H9 (cell line): ENCODE data around the gene NIN. TPM values are rescaled to one million over a fixed set of nuclear protein-coding genes. Genes with fewer than 3 reads are reported as not detected.

Experiments
- DNase-seq: peaks from one replicate; pipeline ENCODE4 v3.0.0-alpha.2; 2017
- H2AFZ ChIP-seq: one replicate; pipeline ENCODE4 v1.6.1; 2013; ENCODE audit warnings: mild to moderate bottlenecking, low read length, control low read depth, moderate library complexity
- H2AK5ac ChIP-seq: 2 replicates; pipeline ENCODE4 v1.6.1; 2013; ENCODE audit warnings: low read length, control low read depth, mixed read lengths; ENCODE audit not compliant: insufficient read length
- H2BK120ac ChIP-seq: one replicate; pipeline ENCODE4 v1.6.1; 2013; ENCODE audit warnings: low read depth, mild to moderate bottlenecking, low read length, control low read depth, inconsistent platforms; ENCODE audit not compliant: poor library complexity, severe bottlenecking
- H2BK12ac ChIP-seq: 2 replicates; pipeline ENCODE4 v1.6.1; 2013; ENCODE audit warnings: low read length, control low read depth, mixed read lengths, low read depth; ENCODE audit not compliant: insufficient read length
- H2BK15ac ChIP-seq: 2 replicates; pipeline ENCODE4 v1.6.1; 2013; ENCODE audit warnings: low read depth, low read length, control low read depth
- H2BK20ac ChIP-seq: one replicate; pipeline ENCODE4 v1.6.1; 2013; ENCODE audit warnings: low read depth, mild to moderate bottlenecking, low read length, control low read depth, inconsistent platforms; ENCODE audit not compliant: poor library complexity, severe bottlenecking
- H2BK5ac ChIP-seq: 2 replicates; pipeline ENCODE4 v1.6.1; 2013; ENCODE audit warnings: low read length, control low read depth, mixed read lengths; ENCODE audit not compliant: insufficient read length
- H3K14ac ChIP-seq: 2 replicates; pipeline ENCODE4 v1.6.1; 2013; ENCODE audit warnings: low read length, control low read depth; ENCODE audit not compliant: insufficient read depth
- H3K18ac ChIP-seq: 2 replicates; pipeline ENCODE4 v1.6.1; 2013; ENCODE audit warnings: low read depth, mild to moderate bottlenecking, mixed read lengths, low read length, control low read depth; ENCODE audit not compliant: insufficient read length
- H3K23ac ChIP-seq: 2 replicates; pipeline ENCODE4 v1.6.1; 2013; ENCODE audit warnings: low read length, control low read depth, mixed read lengths, low read depth; ENCODE audit not compliant: insufficient read length
- H3K23me2 ChIP-seq: 2 replicates; pipeline ENCODE4 v1.6.1; 2013; ENCODE audit warnings: low read depth, mild to moderate bottlenecking, mixed read lengths, low read length, control low read depth; ENCODE audit not compliant: insufficient read length, poor library complexity, severe bottlenecking
- H3K27ac ChIP-seq: 2 replicates; pipeline ENCODE4 v1.5.1; 2013; ENCODE audit warnings: low read length, control low read depth, mixed read lengths, low read depth; ENCODE audit not compliant: insufficient read length
- H3K27me3 ChIP-seq: 2 replicates; pipeline ENCODE4 v1.6.1; 2013; ENCODE audit warnings: low read length, control low read depth, inconsistent platforms; ENCODE audit not compliant: insufficient read depth
- H3K4ac ChIP-seq: 2 replicates; pipeline ENCODE4 v1.6.1; 2013; ENCODE audit warnings: low read depth, mild to moderate bottlenecking, control low read depth, inconsistent platforms, low read length, moderate library complexity
- H3K4me1 ChIP-seq: 2 replicates; pipeline ENCODE4 v1.6.1; 2013; ENCODE audit warnings: low read length, control low read depth, inconsistent platforms; ENCODE audit not compliant: insufficient read depth
- H3K4me2 ChIP-seq: 2 replicates; pipeline ENCODE4 v1.6.1; 2013; ENCODE audit warnings: low read length, control low read depth, mixed read lengths; ENCODE audit not compliant: insufficient read length, insufficient read depth
- H3K56ac ChIP-seq: 2 replicates; pipeline ENCODE4 v1.6.1; 2013; ENCODE audit warnings: low read depth, mild to moderate bottlenecking, mixed read lengths, low read length, control low read depth; ENCODE audit not compliant: insufficient read length
- H3K79me1 ChIP-seq: 2 replicates; pipeline ENCODE4 v1.6.1; 2013; ENCODE audit warnings: low read depth, mild to moderate bottlenecking, moderate library complexity, low read length, control low read depth, inconsistent platforms; ENCODE audit not compliant: insufficient read depth, poor library complexity, severe bottlenecking
- H3K79me2 ChIP-seq: 2 replicates; pipeline ENCODE4 v1.6.1; 2013; ENCODE audit warnings: low read length, control low read depth, inconsistent platforms; ENCODE audit not compliant: insufficient read depth
- H3K9ac ChIP-seq: 2 replicates; pipeline ENCODE4 v1.6.1; 2013; ENCODE audit warnings: low read length, control low read depth, mixed read lengths; ENCODE audit not compliant: insufficient read length; ENCODE audit errors: extremely low read depth
- H3K9me3 ChIP-seq: one replicate; pipeline ENCODE4 v1.6.1; 2013; ENCODE audit warnings: low read depth, low read length, inconsistent platforms; ENCODE audit not compliant: control insufficient read depth
- H3T11ph ChIP-seq: one replicate; pipeline ENCODE4 v1.6.1; 2013; ENCODE audit warnings: mild to moderate bottlenecking, low read length, control low read depth, inconsistent platforms
- H4K20me1 ChIP-seq: one replicate; pipeline ENCODE4 v1.6.1; 2013; ENCODE audit not compliant: control insufficient read depth, insufficient read length, insufficient read depth
- H4K5ac ChIP-seq: 2 replicates; pipeline ENCODE4 v1.6.1; 2013; ENCODE audit warnings: low read depth, mild to moderate bottlenecking, mixed read lengths, low read length, control low read depth; ENCODE audit not compliant: insufficient read length
- H4K8ac ChIP-seq: replicated peaks from 2 replicates; pipeline ENCODE4 v1.6.1; 2013; ENCODE audit warnings: low read length, control low read depth, mixed read lengths, low read depth; ENCODE audit not compliant: insufficient read length
- H4K91ac ChIP-seq: 2 replicates; pipeline ENCODE4 v1.6.1; 2013; ENCODE audit warnings: low read depth, mild to moderate bottlenecking, moderate library complexity, mixed read lengths, low read length, control low read depth; ENCODE audit not compliant: insufficient read length
- H3K27ac Mint-ChIP-seq, 3 experiments: 2 replicates in 2 of 3; 3 replicates in 1 of 3; pipeline ENCODE4 v1.8.0; 2020 to 2021; ENCODE audit warnings: mixed read lengths in 3 of 3, mild to moderate bottlenecking in 1 of 3, moderate library complexity in 1 of 3
- H3K27me3 Mint-ChIP-seq: 2 replicates; pipeline ENCODE4 v1.8.0; 2021; ENCODE audit warnings: low read depth, mild to moderate bottlenecking, moderate library complexity, mixed read lengths
- H3K36me3 Mint-ChIP-seq, 3 experiments: 2 replicates in 2 of 3; 3 replicates in 1 of 3; pipeline ENCODE4 v1.8.0; 2020 to 2021; ENCODE audit warnings: low read depth in 3 of 3, mixed read lengths in 3 of 3; ENCODE audit not compliant: insufficient read depth in 1 of 3
- H3K4me1 Mint-ChIP-seq, 2 experiments: 2 replicates each; pipeline ENCODE4 v1.8.0; 2020; ENCODE audit warnings: mixed read lengths in 2 of 2
- H3K4me3 Mint-ChIP-seq, 2 experiments: 2 replicates in 1 of 2; 3 replicates in 1 of 2; pipeline ENCODE4 v1.8.0; 2020 to 2021; ENCODE audit warnings: mild to moderate bottlenecking in 2 of 2, mixed read lengths in 2 of 2, moderate library complexity in 1 of 2
- H3K9me3 Mint-ChIP-seq, 2 experiments: 2 replicates in 1 of 2; 3 replicates in 1 of 2; pipeline ENCODE4 v1.8.0; 2020; ENCODE audit warnings: mild to moderate bottlenecking in 2 of 2, mixed read lengths in 2 of 2, moderate library complexity in 1 of 2
- CTCF ChIP-seq: fragments of 200-600 bp; sonication (generic); conservative IDR thresholded peaks from 3 replicates; pipeline ENCODE4 v1.8.0; 2021; ENCODE audit warnings: antibody characterized with exemption, mild to moderate bottlenecking
- WGBS: extraction: QIAGEN DNeasy Blood & Tissue Kit; methylation state at CpG from one replicate; pipeline ENCODE4 v1.1.7; 2013; ENCODE audit warnings: missing lambda C conversion rate, low lambda C conversion rate, mixed read lengths; ENCODE audit not compliant: insufficient read length; ENCODE audit errors: extremely low coverage; 5-methylcytosine and 5-hydroxymethylcytosine counted together
- total RNA-seq: library from RNA; stranded (reverse); gene quantifications from 2 replicates; pipeline ENCODE4 v1.2.1, GENCODE V29; 2021

Gene NIN
- total RNA-seq, 1 experiment from 2014 or later = 18.4 TPM

- no peak for DNase-seq
- Histone ChIP-seq H2BK15ac (no peak overlapping the region), H3K4me1 (no peaks in the 10 kb centered on the region), H2AK5ac (no peak overlapping the region), H3K18ac (no peak overlapping the region), H4K91ac (no peak overlapping the region), H4K8ac (no peak overlapping the region), H2BK120ac (no peak overlapping the region), H3K79me2 (no peaks in the 10 kb centered on the region), H2BK12ac (no peak overlapping the region), H3K27me3 (no peaks in the 10 kb centered on the region), H2BK20ac (no peak overlapping the region), H3K9me3 (no peaks in the 10 kb centered on the region), H3K56ac (no peak overlapping the region), H3K14ac (no peak overlapping the region), H3K79me1 (no peaks in the 10 kb centered on the region), H4K20me1 (no peaks in the 10 kb centered on the region), H3K23ac (no peak overlapping the region), H2AFZ (no peak overlapping the region), H2BK5ac (no peak overlapping the region), H3K4me2 (no peak overlapping the region), H3T11ph (no peak overlapping the region), H3K23me2 (no peaks in the 10 kb centered on the region), H3K9ac (no peak overlapping the region), H3K4ac (no peak overlapping the region), H3K27ac (no peak overlapping the region), H4K5ac (no peak overlapping the region)
- no CpG with 5 or more reads among the region's 8 CpGs for WGBS
- H3K9me3 Mint-ChIP-seq = no peaks in the 10 kb centered on the region
- H3K36me3 Mint-ChIP-seq = peaks cover 23 to 50% (median 45%) of the 10 kb centered on the region in 3 experiments; a peak in 6 of 7 replicates
- no peak overlapping the region; a peak in 1 of 7 replicates for H3K27ac Mint-ChIP-seq
- H3K27me3 Mint-ChIP-seq = no peaks in the 10 kb centered on the region
- H3K4me3 Mint-ChIP-seq = no peak overlapping the region
- no peak for TF ChIP-seq CTCF
- peaks cover 2 to 4% of the 10 kb centered on the region in 2 experiments; a peak in 1 of 4 replicates for H3K4me1 Mint-ChIP-seq
Measured at GRCh38 chr14:50770586-50770985, 60.4 kb downstream of the NIN start.
